GM18507 (cell line): ENCODE data around the gene ZNF691.
"Not testable (repeated sequence)": the region's sequence is repeated elsewhere in the genome, so short reads cannot be mapped to it uniquely, and the experiment has no call there.

Experiments used
- DNase-seq: peaks from one replicate; pipeline ENCODE4 v3.0.0; 2011; ENCODE audit warnings: low read depth; ENCODE audit not compliant: insufficient read length; ENCODE audit errors: extremely low spot score
- FAIRE-seq: peaks from 2 replicates; lab custom pipeline; 2011; peaks lifted over from hg19 to GRCh38; lab: Jason Lieb, UNC

The ZNF691 gene

DNA sequence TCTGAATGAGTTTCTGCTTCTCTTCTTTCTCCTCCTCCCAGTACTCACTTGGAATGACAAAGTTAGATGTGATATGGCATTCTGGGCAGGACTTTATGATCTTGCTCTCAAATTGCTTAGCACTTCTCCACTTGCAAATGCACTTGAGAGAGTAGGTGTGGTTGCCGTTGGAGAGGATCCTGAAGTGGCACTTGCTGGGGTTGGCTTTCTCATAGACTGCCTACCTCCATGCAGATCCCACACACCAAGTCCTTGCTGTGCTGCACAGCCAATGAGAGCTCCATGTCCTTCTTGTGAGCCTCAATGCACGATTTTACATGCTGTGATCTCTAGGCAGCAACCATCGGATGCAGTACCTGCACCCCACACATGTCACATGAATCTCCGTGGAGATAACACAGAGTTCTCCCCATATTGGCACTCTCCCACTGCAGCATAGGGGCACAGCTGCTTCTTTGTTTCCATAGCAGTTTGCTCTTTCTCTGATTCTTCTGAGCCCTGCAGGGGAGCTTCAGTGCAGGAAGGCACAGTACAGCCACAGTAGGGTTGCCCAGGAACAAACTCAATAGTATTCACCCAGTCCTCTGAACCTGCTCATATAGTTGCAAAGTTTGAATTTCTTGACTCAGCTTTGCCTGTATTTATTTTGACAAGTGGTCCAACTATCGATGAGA, 45.2 kb downstream of the ZNF691 start:
- no peak for DNase-seq
- no peak for FAIRE-seq

- FAIRE-seq, DNase-seq: not testable (repeated sequence)
These were observed 53.5 kb downstream of the ZNF691 start for GRCh38 chr1:42899960-42900359.
